ENCODE measurements around the gene LCN12. TPM values are rescaled to one million over a fixed set of nuclear protein-coding genes. Genes with fewer than 3 reads are reported as not detected.

LCN12 gene
- total RNA-seq, 1 donor from 2014 or later = 7.8 TPM

DNA sequence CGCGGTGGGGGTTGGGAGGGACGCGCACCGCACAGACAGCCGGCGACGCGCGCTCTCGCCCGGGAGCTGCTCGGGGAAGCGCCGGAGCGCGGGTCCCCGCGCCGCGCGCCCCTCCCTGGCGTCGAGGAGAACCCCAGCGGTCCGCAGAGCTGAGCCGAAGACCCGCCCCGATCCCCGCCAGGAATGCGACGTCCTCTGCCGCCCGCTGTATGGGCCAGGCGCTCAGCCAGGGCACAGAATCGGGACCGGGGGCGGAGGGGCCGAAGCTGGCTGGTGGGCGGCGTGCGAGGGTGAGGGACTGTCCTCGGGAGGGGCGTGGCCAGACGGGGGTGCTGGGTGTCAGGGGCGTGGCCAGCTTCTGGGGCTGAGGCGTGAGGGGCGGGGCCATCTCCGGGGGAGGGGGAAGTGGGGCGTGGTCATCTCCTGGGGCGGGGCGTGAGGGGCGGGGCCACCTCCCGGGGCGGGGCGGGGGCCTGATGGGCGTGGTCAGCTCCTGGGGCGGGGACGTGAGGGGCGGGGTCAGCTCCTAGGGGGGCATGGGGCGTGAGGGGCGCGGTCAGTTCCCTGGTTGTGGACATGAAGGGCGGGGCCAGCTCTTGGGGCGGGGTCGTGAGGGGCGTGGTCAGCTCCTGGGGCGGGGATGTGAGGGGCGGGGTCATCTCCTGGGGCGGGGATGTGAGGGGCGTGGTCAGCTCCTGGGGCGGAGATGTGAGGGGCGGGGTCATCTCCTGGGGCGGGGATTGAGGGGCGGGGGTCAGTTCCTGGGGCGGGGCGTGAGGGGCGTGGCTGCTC is 26.2 kb downstream of the LCN12 start:
- DNase-seq = peak; percentile 89
- H3K4me3 ChIP-seq = peak overlapping the region; percentile 77
- H3K4me1 ChIP-seq = peaks cover 94% of the 10 kb centered on the region
- TF ChIP-seq, protein P1, sequence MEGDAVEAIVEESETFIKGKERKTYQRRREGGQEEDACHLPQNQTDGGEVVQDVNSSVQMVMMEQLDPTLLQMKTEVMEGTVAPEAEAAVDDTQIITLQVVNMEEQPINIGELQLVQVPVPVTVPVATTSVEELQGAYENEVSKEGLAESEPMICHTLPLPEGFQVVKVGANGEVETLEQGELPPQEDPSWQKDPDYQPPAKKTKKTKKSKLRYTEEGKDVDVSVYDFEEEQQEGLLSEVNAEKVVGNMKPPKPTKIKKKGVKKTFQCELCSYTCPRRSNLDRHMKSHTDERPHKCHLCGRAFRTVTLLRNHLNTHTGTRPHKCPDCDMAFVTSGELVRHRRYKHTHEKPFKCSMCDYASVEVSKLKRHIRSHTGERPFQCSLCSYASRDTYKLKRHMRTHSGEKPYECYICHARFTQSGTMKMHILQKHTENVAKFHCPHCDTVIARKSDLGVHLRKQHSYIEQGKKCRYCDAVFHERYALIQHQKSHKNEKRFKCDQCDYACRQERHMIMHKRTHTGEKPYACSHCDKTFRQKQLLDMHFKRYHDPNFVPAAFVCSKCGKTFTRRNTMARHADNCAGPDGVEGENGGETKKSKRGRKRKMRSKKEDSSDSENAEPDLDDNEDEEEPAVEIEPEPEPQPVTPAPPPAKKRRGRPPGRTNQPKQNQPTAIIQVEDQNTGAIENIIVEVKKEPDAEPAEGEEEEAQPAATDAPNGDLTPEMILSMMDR (IDR thresholded peaks at IDR 0.05; ENCODE audit: borderline replicate concordance) = no peak
- H3K36me3 ChIP-seq = peaks cover 5% of the 10 kb centered on the region
- intact Hi-C loops (cut with micrococcal nuclease) = no loop called here
- H3K27ac ChIP-seq (replicated peaks) = peak overlapping the region; percentile 91
- no peaks in the 10 kb centered on the region for H3K9me3 ChIP-seq (replicated peaks)
- H3K27me3 ChIP-seq (ENCODE audit: low read depth) = no peaks in the 10 kb centered on the region

DNA sequence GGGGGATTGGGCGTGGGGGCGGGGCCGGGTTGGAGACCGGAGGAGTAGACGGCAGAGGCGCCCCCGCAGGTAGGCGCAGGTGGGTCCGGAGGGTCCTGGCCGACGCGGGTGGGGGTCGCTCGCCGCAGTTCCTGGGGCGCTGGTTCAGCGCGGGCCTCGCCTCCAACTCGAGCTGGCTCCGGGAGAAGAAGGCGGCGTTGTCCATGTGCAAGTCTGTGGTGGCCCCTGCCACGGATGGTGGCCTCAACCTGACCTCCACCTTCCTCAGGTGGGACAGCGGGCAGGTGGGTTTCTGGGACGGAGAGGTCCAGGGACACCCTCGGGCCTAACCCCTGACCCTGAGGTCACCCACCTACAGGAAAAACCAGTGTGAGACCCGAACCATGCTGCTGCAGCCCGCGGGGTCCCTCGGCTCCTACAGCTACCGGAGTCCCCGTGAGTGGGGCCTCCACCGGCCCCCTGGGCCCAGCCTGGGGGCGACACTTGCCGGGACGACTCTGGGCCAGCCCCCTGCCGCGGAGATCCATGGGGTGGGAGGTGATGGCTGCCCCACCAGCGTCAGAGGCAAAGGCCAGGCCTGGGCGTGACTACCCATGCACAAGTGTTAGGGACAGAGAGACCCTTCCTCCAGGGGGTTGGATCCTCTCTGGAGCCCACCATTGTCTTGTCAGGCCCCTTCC is 26.9 kb downstream of the LCN12 start:
- no peak for DNase-seq

DNA sequence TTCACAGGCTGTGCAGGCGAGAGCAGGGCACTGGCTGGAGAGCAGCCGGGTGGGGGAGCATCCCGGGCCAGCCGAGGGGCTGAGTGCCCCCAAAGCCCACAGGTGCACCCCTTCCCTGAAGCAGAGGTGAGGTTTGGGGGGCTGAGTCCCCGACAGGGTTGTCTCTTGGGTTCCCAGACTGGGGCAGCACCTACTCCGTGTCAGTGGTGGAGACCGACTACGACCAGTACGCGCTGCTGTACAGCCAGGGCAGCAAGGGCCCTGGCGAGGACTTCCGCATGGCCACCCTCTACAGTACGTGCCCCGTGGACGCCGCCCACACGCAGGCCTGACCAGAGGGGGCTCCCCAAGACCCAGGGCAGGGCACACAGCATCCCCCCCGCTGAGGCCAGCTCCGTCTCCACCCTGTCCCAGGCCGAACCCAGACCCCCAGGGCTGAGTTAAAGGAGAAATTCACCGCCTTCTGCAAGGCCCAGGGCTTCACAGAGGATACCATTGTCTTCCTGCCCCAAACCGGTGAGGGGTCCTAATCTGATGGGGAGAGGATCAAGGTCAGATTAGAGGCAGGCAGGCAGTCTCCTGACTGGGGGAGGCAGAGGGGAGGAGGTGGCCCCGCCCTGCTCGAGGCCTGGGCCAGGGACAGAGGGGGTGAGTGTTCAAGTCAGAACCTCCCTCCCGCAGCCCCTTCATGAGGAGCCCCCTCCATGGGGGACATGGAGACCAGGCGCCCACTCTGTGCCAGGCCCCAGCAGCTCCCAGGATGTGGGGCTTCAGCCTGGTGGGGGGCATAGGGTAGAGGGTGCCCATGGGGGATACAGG is 27.9 kb downstream of the LCN12 start:
- Histone ChIP-seq H3K27me3 (ENCODE audit: low read depth) (peaks cover 4% of the 10 kb centered on the region), H3K9me3 (replicated peaks) (no peaks in the 10 kb centered on the region), H3K4me3 (peak overlapping the region; percentile 51), H3K36me3 (peaks cover 5% of the 10 kb centered on the region), H3K27ac (replicated peaks) (peak overlapping the region; percentile 91), H3K4me1 (peaks cover 92% of the 10 kb centered on the region)
- no peak for DNase-seq
- intact Hi-C loops (cut with micrococcal nuclease) = no loop called here
- TF ChIP-seq, protein P1 (IDR thresholded peaks at IDR 0.05; ENCODE audit: borderline replicate concordance) = no peak

More for the DNA sequence above, 26.9 kb downstream of the LCN12 start:
- peaks cover 92% of the 10 kb centered on the region for H3K4me1 ChIP-seq
- H3K4me3 ChIP-seq = peak overlapping the region; percentile 51
- no peaks in the 10 kb centered on the region for H3K27me3 ChIP-seq (ENCODE audit: low read depth)
- TF ChIP-seq, protein P1 (IDR thresholded peaks at IDR 0.05; ENCODE audit: borderline replicate concordance) = no peak
- peaks cover 5% of the 10 kb centered on the region for H3K36me3 ChIP-seq
- no peaks in the 10 kb centered on the region for H3K9me3 ChIP-seq (replicated peaks)
- H3K27ac ChIP-seq (replicated peaks) = peak overlapping the region; percentile 91
- intact Hi-C loops (cut with micrococcal nuclease) = no loop called here

DNA sequence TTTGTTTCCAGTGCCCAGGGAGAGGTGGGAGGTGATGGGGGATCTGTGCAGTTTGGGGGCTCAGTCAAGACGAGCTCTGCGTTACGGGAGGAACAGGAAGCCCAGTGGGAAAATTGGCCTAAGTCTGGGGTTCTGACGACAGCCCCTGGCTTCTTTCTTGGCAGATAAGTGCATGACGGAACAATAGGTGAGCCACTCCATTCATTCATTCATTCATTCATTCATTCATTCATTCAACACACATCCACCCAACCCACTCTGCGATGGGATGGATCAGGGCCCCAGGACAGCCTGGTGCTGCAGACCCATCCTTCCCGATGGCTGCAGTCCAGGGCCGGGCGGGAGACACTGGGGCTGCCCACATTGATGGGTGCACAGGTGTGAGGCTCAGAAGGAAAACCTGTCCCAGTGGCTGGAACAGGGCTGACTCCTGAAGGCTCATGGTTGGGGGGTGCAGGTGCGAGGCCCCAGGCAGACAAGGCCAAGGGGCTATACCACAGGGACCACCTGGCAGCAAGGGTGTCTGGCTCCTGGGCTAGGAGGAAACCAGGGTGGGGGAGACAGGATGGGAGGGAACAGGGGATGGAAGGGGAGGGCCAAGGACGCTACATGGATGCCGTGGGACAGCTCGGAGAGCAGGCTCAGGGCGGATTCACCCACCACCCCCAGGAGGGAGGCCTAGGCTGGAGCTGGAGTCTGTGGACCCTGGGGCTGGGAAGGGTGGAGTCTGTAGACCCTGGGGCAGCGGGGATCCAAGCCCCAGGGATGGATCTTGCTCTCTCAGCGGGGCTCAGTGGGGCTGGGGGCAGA is 28.8 kb downstream of the LCN12 start:
- intact Hi-C loops (cut with micrococcal nuclease) = no loop called here
- H3K27me3 ChIP-seq (ENCODE audit: low read depth) = peaks cover 13% of the 10 kb centered on the region
- peaks cover 92% of the 10 kb centered on the region for H3K4me1 ChIP-seq

More for the DNA sequence above, 28.8 kb downstream of the LCN12 start:
- peak overlapping the region; percentile 91 for H3K27ac ChIP-seq (replicated peaks)
- no peak overlapping the region for H3K4me3 ChIP-seq
- TF ChIP-seq, protein P1 (IDR thresholded peaks at IDR 0.05; ENCODE audit: borderline replicate concordance) = no peak
- H3K9me3 ChIP-seq (replicated peaks) = no peaks in the 10 kb centered on the region
- no peak for DNase-seq
- H3K36me3 ChIP-seq = peaks cover 5% of the 10 kb centered on the region

Data from left ventricle myocardium inferior (tissue), 1 donor.